Stimulated activated CD8-positive, alpha-beta memory T cell treated with anti-CD3 and anti-CD28 coated beads, Interleukin-4, amount 100 ng/mL, for 48 hours (primary cell): Measurements from ENCODE around the gene ESPL1.

ENCODE experiments used
- DNase-seq: peaks from one replicate; pipeline ENCODE4 v3.0.0-alpha.2; 2020

Gene ESPL1

DNA sequence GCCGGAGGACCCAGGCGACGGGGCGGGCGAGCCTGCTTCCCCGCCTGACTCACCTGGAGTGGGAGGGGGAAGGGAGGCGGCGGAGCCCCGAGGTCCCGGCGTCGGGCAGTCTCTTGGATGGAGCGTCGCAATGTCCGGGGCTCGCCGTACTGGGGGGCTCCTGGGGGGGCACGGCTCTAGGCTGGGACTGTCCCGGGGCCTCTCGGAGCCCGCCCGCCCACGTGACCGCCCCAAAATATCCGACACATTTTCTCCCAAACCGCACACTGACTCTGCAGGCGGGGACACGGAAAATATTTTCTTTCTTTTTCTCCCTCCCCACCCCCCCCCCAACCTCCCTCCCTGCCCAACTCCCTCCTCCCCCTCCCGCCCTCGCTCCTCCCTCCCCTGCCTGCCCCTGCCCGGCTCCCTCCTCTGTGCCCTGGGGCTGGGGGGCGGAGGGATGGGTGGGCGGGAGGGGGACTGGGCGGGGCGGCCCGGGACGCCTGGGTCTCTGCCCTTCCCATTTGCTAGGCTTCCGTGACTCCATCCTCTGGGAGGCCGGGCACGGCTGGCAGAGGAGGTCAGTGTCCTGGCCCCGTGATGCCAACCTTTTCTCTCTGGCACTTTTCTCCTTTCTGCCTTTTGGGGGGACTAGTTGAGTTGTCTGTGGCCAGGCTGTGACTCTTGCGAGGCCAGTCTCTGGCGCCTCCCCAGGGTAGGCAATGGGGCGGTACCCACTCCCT, 36.0 kb upstream of the ESPL1 start, which contains the start of gene RARG:
Gene RARG (minus strand): TSS at position 289 of the 725 bp plus-strand sequence. CDS start 4,664 bp downstream, outside the sequence.
- DNase-seq: peak; percentile 75

DNA sequence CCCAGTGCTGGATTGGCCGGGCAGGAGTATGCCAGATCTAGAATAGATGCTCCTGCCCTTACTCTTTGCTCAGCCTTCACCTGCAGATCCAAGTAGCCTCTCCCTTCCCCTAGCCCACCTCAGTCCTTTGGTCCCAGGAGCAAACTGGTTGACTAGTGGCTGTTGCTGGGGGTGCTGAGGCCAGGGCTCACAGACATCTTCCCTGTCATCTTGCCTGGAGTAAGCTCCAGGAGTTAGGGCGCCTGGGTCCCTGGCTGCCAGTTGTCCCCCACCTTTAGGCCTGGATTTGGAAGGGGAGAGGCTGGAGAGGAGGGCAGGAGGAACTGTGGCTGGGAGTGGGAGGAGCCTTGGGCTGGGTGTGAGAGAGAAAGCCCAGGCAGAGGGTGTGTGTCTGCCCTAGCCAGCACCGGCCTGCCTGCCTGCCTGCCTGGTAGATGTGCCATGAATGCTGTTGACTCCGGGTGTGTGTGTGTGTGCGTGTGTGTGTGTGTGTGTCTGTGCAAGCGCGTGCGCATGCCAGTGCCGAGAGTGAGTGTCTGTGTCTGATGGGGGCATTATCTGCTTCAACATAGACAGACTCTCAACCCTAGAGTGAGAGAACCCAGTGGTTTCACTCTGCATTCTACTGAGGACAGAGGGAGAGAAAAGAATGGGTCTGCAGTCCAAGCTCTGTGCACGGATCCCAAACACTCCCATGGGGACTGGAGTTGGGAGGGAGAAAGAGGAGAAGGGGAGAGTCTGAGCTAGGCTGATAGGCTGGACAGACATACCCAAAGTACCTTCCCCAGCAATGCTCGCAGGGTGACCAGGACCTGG, 35.2 kb upstream of the ESPL1 start:
- DNase-seq: no peak

DNA sequence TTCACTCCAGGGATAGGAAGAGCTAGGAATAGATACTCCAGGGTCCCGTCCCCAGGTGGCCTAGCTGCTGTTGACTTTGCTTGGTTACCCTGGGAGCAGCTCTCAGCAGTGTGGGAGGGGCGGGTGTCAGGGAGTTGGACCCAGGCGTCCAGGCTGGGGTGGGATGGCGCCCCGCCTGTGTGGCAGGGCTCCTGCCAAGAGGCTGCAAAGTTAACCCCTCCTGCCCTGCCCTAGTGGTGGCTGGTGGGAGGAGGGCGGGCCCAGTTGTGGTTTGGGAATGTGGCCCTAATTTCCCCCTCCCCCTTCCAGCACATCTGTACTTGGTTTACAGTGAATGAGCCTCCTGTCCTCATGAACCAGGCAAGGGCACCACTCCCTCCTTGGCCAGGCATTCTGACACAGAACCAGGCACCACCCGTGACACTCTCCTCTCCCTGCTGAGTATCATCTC, 34.4 kb upstream of the ESPL1 start:
- DNase-seq: no peak

DNA sequence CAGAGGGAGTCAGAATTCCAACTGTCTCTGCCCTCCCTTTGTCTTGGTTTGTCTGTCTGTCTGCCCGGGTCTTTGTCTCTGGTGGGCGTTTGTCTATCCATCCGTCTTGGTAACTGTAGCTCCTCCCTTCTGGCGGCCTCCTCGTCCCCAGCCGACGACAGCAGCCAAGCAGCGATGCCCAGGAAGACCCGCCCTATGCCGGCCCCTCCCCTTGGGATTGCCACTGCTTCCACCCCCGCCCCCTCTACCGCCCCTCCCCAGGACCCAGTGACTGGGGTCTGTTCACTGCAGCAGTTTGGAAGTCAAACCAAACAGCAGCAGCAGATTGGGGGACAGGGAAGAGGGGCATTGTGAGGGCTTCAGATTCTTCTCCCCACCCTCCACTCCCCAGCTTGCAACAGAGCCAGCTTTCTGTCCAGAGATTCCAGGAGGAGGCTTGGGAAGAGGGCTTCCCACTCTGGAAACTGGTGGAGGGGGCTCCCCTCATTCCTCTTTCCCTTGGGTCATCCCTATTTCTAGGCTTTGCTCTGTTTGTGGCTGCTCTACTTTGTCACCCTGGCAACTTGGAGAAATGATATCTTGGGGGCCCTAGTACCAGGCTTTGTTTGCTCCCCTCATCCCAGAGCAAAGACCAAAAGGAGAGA, 33.7 kb upstream of the ESPL1 start:
- no peak for DNase-seq

DNA sequence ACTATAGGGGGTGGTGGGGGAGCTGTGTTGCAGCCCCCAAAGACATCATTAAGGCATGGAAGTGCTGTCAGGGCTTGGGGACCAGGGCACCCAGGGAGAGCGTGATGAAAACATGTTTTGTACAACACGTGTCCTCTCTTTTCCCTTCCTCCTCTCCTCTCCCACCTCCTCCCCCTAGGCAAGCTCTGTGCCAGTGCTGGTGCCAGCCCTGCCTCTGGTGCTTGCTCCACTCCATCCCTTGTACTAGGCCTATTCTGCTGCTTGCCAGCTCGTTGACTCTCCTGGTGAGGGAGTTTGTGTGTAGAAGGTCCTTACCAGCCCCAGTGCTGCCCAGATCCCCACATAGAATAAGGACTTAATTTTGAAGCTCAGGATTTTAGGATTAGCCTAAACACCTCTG, 32.9 kb upstream of the ESPL1 start:
- no peak for DNase-seq

DNA sequence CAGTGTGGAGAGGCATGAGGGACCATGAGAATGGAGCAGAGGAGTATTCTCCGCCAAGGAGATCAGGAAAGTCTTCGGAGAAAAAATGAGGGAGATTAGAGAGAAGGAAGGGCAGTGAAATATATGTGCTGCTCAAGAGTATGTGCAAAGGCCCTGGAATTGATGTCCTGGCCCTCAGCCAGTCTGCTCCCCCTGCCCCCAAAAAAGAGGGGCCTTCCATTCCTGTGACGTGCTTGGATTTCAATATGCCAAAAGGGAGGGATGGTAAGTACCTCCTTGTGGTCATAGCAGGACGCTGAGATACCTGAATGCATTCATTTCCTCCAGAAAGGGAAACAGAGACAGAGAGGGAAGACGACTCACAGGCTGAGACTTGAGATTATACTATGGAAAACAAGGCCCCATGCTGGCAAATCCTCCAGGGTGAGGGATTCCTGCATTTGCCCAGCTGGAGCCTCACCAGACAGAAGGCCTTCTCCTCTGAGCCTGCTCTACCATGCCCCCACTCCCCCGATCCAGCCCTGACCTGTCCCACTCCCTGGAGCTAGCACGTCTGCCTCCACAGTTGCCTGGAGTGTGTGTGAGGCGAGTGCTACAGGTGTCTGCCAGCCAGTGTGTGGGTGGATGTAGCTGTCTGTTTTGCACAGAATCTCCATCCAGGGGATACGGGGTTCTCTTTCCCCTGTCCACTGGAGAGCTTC, 32.2 kb upstream of the ESPL1 start:
- DNase-seq: peak; percentile 51

DNA sequence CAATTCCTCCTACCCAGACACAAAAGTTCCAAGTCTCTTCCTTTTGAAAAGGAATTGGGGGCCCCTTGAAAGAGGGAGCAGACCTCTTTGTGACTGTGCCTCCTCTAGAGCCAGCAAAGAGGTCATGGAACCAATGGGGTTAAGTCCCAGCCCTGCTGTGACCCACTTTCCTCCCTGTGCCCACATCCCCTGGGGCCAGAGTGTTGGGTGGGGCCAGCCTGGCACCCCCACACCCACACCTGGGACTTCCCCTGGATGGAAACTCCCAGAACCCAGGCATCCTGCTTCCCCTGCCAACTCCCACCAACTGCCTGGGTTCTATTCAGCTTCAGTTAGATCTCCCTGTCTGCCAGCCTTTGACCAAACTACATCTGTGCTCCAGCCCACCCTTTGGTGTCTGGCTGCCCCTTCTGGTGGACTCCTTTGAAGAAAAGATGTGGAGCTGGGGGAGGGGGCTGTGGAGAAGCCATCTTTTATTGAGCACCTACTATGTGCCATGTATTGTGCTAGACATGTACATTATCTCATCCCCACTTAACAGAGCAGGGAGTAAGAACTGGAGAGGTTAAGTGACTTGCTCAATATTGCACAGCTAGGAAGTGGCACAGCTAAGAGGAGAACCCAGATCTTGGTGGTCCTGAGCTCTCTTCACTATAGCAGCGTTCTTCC, 31.5 kb upstream of the ESPL1 start:
- DNase-seq: peak; percentile 57

DNA sequence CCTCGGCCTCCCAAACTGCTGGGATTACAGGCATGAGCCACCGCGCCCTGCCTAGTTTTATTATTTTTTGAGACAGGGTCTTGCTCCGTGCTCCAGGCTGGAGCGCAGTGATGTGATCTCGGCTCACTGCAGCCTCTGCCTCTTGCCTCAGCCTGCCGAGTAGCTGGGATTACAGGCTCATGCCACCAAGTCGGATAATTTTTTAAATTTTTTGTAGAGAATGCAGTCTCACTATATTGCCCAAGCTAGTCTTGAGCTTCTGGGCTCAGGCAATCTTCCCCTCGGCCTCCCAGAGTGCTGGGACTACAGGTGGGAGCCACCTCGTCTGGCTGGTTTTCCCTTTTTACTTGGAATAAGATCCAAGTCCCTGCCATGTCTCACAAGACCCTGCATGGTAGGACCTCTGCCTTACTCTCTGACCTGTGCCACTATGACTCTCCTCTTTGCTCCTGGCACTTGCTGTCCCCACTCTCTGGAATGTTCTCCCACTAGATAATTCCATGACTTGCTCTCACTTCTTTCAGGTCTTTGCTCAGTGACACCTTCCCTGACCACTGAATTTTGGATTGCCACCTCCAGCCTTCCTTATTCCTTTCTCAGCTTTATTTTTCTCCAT, 28.3 kb upstream of the ESPL1 start:
- DNase-seq: no peak

DNA sequence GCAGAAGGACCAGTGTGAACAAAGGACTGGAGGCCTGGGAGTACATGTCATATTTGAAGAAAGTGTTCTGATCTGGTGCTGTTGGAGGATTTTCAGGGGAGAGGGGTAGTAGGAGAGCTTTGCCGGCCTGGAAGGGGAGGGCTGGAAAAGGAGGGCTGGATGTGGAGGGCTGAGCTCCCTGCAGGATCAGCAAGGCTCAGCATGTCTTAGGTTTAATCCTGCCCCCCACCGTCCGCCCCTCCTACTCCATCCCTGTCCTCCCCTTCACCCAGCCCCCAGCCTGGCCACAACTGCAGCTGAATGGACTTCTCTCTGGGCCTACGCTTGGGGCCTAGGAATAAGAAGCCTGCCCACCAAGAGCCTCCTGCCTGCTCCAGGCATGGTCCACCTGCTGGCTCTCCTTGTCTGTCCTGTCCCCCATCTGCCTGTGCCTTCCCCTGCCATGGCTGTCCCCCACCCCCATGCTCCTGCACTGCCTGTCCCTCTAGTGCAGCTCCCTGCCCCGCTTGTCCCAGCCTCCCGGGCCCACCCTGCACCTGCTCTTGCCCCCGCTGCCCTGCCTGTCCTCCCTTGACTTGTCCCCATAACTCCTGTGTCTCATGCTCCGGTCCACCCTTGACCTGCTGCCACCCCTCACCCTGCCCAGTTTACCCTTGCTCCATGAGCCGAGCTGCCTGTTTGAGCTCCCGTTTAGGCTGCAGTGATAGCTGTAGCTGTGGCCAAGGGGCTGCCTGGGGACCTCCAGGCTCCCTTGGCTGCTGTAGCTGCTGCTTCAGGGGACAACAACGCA, 26.3 kb upstream of the ESPL1 start:
- DNase-seq: no peak

DNA sequence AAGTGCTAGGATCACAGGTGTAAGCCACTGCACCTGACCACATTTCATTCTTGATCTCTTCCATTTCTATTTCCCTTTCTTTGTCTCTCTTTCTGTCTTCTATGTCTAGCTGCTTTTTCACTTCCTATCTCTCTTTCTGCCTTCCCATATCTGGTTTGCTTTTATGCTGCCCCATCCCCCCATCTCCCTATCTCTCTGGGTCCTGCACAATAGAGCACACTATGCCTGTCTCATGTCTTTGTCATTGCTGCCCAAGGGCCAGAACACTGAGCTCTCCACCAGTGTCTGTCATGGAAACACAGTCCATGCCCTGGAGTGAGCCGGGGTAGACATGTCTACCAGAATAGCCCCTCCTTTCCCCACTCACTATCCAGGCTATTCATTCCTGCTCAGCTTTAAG, 23.8 kb upstream of the ESPL1 start:
- DNase-seq: no peak

DNA sequence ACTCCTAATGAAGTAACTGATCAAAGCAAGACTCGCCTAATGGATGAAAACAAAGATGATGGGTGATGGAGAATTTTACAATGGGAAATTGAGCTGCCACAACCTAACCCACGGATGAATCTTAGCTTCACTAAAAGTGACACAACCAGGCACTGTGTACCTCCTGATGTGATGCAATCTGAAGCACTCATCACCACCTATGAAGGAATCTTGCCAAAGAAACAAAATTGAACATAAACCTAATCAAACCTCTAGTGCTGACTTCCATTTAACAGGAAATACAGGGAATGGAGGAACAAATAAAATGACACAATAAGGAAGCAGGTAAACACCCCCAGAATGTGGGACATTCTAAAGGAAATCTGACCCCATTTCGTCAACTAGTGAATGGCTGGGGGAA, 22.8 kb upstream of the ESPL1 start:
- no peak for DNase-seq

DNA sequence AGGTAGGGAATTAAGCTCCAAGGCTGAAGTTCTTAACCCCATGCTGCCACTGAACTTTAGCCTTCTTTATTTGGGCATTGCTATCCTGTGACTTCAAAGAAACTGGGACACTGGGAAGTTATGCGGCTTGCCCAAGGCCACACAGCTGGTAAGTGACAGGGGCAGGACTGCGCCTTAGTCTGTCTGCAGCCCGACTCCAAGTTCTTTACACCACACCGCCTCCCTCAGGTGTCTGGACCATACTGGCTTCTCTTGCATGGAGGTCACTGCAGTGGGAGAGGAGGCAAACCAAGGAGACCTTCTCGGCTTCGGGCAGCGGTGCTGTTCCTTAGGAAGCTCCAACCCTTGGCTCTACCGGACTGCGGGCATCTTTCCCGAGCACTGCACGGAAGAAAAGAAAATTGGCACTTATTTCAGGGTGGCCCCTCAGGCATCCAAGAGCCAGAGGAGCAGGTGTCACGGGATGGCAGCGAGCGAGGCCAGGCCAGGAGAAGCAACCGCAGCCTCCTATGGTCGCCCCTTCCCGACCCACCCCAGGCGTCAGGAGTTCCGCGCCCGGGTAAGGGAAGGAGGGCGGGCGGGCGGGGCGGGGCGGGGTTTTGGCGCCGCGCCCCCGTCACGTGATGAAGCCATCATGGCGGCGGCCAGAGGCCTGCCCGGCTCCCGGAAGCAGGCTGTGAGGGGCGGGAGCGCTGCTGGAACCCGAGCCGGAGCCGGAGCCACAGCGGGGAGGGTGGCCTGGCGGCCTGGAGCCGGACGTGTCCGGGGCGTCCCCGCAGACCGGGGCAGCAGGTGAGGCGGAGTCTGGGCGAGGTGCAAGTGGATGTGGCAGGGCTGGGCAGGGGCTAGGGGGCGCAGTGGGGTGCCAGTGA, 16.4 kb upstream of the ESPL1 start:
- DNase-seq: peak; percentile 80

DNA sequence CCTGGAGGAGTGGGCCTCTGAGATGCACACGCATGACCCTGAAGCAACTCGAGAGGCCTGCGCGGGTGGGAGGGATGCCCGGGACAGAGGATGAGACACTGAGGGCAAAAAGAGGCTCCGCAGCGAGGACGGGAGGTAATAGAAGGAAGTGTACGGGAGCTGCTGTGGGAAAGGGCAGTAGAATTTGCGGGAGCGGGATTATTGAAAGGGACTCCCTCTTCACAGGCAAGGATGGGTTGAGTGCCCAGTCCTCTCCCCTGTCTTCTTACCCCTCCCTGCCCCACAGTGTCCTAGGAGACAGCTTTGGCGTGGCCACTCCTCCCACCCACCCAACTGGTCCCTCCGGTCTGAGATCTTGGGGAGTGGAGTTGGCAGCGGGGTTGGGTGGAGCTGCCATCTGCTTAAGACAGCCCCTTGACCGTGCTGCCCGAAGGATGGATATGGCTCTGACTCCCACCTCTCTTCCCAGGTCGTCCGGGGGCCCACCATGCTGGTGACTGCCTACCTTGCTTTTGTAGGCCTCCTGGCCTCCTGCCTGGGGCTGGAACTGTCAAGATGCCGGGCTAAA, 15.7 kb upstream of the ESPL1 start:
- DNase-seq: peak; percentile 41

DNA sequence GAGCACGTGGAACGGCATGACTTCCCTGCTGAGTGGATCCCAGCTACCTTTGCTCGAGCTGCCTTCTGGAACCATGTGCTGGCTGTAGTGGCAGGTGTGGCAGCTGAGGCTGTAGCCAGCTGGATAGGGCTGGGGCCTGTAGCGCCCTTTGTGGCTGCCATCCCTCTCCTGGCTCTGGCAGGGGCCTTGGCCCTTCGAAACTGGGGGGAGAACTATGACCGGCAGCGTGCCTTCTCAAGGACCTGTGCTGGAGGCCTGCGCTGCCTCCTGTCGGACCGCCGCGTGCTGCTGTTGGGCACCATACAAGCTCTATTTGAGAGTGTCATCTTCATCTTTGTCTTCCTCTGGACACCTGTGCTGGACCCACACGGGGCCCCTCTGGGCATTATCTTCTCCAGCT, 14.8 kb upstream of the ESPL1 start:
- DNase-seq: no peak

DNA sequence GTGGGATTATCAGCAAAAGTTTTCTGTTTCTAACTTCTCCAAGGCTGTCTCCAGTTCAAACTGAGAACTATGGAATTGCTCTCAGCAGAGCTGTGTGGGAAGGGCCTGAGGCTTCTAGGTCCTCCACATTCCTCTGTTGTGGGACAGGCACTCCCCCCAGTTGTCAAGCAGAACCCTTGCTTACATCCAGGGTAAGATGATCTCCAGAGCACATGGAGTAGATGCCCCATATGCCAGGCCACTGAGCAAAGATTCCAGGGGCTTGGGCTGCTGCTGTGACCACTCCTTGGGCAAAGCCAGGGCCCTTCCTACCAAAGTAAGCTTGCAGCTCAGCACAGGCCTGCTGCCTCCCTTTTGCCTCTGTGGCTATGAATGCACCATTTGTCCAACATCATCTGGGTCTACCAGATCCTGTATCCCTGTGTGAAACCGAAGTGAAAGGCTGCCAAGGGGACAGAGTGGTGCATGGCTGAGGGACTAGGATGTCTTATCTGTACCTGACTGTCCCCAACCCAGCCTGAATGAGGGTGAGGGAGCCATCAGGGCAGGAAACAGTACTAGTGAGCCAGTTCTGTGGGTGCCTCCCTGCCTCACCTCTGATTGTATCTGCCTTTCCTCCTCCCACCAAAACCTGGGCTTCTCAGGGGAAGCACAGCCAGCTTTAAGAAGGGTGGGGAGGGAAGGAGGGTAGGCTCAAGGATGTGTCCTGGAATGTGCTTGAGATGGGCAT, 13.1 kb upstream of the ESPL1 start:
- DNase-seq: peak; percentile 30

DNA sequence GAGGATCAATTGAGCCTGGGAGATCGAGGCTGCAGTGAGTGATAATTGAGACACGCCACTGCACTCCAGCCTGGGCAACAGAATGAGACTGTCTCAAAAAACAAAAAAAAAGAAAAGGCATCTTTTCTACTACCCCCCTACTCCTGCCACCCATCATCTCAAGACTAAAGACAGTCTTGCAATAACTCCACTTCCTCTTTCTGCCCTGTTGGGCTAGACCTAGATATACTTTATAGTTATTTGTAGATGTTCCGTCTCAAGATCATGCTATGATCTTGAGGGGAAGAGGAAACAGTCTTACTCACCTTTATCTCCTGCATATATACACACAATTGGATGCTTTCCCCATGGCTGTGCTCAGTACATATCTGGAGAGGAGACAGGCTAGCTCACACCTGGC, 12.1 kb upstream of the ESPL1 start:
- no peak for DNase-seq

DNA sequence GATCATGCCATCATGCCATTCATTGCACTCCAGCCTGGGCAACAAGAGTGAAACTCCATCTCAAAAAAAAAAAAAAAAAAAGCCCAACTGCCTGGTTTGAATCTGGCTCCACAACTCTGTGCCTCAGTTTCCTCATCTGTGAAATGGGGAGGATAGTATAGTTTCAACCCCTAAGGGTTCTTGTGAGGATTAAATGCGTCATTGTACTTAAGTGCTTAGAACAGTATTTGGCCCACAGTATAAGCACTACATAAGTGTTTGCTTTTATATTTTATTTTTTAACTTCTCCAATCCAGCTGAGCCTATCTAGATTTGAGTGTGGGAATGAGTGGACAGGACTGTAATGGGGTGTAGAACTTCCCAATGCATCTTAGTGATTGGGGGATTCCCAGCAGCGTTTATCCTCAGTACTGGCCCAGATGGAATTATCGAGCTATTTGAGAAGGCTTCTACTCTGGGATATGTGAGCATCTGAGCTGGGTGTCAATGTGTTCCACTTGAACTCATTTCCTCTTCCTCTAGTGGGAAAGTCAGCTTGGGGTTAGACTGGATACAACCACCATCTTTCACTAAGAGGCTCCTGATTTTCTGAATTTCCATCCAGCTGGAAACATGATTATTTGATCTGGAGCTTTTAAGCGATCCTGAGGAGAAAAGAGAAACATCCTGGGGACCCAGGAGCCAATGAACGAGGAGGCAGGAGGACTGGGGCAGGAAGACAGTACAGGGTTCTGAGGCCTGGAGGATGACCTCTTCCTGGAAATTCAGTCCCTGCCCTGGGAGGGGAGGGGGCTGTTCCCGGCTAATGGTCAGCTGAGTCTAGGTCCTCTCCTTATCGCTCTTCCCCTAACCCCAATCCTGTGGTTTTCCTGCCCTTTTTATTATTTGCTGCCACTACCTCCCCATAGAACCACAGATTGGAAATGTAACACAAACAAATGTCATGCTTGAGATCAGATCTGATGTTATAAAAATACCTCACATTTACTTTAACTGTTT, 9.3 kb upstream of the ESPL1 start:
- no peak for DNase-seq

DNA sequence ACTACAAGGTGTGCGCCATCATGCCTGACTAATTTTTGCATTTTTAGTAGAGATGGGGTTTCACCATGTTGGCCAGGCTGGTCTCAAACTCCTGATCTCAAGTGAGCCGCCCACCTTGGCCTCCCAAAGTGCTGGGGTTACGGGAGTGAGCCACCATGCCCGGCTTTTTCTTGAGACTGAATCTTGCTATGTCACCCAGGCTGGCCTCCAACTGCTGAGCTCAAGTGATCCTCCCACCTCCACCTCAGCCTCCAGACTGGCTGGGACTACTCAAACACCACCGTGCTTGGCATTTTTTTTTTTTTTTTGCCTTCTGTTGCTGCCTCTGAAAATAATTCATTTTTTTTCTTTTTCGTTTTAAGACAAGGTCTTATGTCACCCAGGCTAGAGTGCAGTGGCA, 8.2 kb upstream of the ESPL1 start:
- DNase-seq: no peak
